NOMO-1 treated with dmso at 0.1 percent for 144 hours (cell line): ENCODE data around the gene SETD3.
"Not testable (repeated sequence)": the region's sequence is repeated elsewhere in the genome, so short reads cannot be mapped to it uniquely, and the experiment has no call there.

Experiments used
- DNase-seq: peaks from one replicate; lab custom pipeline; 2025; ENCODE audit not compliant: unreplicated experiment; lab: John Stamatoyannopoulos, UW

SETD3 gene

GRCh38 chr14:99363616-99364290 lies 116.9 kb downstream of the SETD3 start:
- DNase-seq: no peak

- DNase-seq: no peak
Observed at GRCh38 chr14:99363051-99363450, 117.6 kb downstream of the SETD3 start.

GRCh38 chr14:99361596-99362215 lies 119.0 kb downstream of the SETD3 start:
- DNase-seq: no peak

GRCh38 chr14:99360774-99361595 lies 119.7 kb downstream of the SETD3 start:
- no peak for DNase-seq

DNA sequence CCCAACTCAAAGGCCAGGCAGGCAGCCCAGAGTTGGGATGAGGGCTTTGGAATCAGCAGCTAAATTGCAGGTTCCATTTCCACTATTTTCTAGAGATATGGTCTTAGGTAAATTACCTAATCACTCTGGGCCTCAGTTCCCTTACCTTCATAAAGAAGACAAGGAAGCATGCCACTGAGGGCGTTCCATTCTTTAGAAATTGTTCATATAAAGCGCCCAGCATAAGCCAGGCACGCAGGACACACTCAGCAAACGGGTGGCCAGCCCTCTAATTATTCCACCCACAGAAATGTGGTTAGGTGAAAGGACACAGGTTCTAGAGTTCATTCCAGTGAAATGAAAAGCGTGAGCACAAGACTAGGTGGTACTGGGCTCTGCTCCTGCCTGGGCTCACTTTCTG lies 120.8 kb downstream of the SETD3 start:
- DNase-seq: no peak

GRCh38 chr14:99357916-99358390 lies 122.7 kb downstream of the SETD3 start:
- no peak for DNase-seq

GRCh38 chr14:99357151-99357915 lies 123.3 kb downstream of the SETD3 start:
- no peak for DNase-seq

DNA sequence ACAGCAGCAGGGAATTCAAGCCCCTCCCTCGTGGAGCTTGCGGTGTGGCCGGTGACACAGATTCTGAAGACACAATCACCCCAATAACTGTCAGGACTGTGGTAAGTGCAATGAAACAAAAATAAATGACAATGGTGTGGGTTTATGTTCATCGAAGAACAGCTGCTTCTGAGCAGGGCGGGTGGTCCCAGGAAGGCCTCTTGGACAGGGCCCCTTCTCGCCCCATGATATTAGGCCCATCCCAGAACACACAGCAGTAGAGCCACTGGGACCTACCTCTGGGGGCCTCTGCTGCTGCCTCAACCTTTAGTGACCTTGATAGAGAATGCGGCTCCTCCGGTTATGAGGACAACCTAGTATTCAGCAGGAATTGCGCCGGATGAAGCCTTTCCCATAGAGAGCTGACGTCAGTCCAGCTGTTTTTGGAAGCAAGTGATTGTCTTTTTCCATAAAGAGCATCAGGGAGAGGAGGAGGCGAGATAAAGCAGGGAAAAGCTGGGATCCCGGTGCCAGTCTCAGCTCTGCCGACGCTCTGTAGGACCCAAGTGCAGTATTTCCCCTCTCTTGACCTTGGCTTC lies 124.5 kb downstream of the SETD3 start:
- DNase-seq: no peak

GRCh38 chr14:99354166-99354875 lies 126.3 kb downstream of the SETD3 start:
- DNase-seq: no peak

DNA sequence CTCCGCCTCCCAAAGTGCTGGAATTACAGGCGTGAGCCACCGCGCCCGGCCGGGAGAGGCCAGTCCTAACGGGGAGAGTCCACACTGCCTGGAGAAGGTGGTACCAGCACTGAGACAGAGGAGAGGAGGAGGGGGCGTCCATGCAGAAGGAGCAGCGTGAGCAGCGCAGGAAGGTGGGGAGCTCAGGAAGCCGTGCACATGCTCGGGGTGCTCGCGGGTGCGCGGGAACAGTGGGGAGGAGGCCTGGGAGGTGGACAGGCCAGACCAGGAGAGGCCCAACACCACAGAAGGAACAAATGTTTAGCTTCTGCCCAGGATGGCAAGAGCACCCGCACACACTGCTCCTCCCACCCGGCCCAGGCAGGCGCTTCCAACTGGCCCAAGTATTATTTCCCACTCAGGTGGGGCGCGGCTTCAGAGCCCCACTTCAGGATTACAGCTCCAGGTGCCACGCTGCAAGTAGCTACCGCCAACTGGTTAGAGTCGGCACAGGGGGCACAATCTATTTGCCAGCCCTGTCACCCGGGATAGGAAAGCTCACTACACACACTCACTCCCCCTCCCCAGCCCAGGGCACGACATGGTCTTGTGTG lies 127.9 kb downstream of the SETD3 start:
- no peak for DNase-seq

DNA sequence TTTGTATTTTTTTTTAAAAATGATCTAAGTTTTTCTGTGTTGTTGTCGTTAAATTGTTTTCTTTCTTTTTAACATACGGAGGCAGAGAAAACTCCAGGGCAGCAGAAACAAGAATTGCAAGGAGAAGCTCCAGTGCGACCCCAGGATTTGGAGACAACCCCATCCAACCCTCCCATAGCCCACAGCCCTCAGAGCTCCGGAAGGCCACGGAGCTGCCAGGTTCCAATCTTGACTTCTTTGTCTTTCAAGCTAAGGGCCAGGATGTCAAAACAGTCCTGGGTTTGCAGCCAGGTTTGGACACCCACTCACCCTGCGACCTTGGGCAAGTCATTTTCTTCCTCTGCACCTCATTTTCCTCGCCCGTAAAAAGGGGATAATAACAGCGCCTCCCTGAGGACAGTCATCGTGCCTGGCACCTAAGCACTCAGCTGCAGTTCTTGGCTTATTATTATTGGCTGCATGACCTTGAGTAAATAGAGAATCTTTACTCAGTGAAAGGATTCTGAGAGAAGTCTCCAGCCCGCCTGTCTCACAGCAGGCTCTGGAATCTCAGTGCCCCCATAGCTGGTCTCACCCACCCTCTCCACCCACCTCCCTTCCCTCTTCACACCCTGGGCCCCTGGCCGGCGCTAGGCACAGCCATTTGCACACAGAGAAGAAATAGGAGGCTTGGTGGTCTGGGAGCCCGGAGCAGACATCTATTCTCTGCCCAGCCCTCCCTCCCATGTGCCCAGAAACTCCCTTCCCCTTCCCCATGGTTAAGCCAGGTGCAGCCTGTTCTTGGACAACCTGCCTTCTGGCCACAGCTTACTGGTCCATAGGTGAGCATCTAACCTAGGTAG lies 129.3 kb downstream of the SETD3 start:
- DNase-seq: no peak

GRCh38 chr14:99350751-99351150 lies 129.9 kb downstream of the SETD3 start:
- DNase-seq: no peak

DNA sequence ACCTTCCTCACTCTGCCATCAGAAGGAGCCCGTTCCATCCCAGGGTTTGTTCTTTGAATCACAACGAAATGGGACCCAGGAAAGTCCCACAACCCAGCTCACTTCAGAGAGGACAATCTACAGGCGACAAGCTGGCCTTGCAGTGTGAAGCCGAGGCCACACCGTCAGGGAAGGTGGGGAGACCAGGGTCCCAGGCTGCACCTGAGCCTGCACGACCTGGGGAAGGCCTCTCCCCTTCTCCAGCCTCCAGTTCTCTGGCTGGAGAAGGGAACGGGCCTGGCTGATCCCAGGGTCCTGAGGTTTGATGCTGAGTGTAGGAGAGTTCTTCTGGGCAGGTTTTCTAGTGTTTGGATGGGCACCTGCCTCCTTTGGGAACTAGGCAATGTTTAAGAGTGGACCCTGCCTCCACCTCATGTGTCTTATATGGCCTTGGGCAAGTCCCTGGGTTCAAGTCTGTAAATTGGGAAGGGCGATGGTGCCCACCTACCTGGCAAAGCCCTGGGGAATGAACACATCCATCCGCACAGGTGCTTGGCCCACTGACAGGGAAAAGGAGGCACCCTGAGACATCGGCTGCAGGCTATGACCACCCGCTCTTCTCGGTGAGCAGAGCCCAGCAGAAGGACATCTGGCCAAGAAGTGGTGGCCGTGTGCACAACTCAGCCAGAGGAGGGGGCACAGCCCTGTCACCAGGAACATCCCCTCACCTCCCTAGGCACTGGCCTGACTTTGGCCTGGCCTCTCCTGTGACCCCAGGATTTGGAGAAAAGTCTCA lies 130.8 kb downstream of the SETD3 start:
- DNase-seq: no peak

- no peak for DNase-seq
Observed at GRCh38 chr14:99348816-99349614, 131.6 kb downstream of the SETD3 start.

DNA sequence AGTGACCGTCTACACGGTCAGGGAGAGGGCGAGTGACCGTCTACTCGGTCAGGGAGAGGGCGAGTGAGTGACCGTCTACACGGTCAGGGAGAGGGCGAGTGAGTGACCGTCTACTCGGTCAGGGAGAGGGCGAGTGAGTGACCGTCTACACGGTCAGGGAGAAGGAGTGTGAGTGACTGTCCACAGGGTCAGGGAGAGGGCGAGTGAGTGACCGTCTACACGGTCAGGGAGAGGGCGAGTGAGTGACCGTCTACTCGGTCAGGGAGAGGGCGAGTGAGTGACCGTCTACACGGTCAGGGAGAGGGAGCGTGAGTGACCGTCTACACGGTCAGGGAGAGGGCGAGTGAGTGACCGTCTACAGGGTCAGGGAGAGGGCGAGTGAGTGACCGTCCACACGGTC lies 132.4 kb downstream of the SETD3 start:
- not testable (repeated sequence) for DNase-seq
